ENCODE results near the gene HCFC1.
"Not testable (repeated sequence)": the region's sequence is repeated elsewhere in the genome, so short reads cannot be mapped to it uniquely, and the experiment has no call there.

DNA sequence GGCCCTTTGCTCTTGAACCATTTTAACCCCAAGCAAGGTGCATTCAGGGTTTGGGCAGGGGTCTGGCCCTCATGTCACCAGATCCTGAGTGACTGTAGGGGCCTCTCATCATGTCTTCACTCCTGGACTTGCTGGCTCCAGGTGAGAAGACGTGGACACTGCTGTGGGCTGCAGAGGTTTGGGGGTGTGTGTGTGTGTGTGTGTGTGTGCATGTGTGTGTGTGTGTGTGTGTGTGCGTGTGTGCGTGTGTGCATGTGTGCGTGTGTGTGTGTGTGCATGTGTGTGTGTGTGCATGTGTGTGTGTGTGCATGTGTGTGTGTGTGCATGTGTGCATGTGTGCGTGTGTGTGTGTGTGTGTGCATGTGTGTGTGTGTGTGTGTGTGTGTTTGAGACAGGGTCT is 22.8 kb upstream of the HCFC1 start:
- TF ChIP-seq POLR2A, POLR2AphosphoS5 (IDR thresholded peaks at IDR 0.05; ENCODE audit: low read depth, low read length): not testable (repeated sequence)
